ENCODE measurements around the gene CARD9.
"Not testable (repeated sequence)": the region's sequence is repeated elsewhere in the genome, so short reads cannot be mapped to it uniquely, and the experiment has no call there.

The CARD9 gene

DNA sequence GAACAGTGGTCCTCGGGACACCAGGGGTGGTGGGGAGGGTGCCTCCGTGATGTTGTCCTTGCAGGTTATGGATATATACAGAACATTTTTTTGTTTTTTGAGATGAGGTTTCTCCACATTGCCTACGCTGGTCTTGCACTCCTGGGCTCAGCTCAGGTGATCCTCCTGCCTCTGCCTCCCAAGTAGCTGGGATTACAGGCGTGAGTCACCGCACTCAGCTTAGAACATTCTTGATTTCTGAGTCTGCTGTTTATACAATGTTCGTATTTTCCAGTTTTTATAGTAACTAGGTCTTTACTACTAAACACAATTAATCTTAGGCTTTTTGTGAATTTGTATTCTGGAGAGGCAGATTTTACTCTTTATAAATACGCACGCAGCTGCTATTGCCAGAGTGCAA, 43.0 kb upstream of the CARD9 start:
- TF ChIP-seq, protein P1, sequence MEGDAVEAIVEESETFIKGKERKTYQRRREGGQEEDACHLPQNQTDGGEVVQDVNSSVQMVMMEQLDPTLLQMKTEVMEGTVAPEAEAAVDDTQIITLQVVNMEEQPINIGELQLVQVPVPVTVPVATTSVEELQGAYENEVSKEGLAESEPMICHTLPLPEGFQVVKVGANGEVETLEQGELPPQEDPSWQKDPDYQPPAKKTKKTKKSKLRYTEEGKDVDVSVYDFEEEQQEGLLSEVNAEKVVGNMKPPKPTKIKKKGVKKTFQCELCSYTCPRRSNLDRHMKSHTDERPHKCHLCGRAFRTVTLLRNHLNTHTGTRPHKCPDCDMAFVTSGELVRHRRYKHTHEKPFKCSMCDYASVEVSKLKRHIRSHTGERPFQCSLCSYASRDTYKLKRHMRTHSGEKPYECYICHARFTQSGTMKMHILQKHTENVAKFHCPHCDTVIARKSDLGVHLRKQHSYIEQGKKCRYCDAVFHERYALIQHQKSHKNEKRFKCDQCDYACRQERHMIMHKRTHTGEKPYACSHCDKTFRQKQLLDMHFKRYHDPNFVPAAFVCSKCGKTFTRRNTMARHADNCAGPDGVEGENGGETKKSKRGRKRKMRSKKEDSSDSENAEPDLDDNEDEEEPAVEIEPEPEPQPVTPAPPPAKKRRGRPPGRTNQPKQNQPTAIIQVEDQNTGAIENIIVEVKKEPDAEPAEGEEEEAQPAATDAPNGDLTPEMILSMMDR (IDR thresholded peaks at IDR 0.05; ENCODE audit: low read depth, low read length) = no peak
- no peak overlapping the region for H3K4me3 ChIP-seq (ENCODE audit: low read depth, low read length)

GRCh38 chr9:136412962-136413361, 39.5 kb upstream of the CARD9 start:
- no peak overlapping the region for H3K4me3 ChIP-seq (ENCODE audit: low read depth, low read length)
- TF ChIP-seq, protein P1 (IDR thresholded peaks at IDR 0.05; ENCODE audit: low read depth, low read length) = no peak

DNA sequence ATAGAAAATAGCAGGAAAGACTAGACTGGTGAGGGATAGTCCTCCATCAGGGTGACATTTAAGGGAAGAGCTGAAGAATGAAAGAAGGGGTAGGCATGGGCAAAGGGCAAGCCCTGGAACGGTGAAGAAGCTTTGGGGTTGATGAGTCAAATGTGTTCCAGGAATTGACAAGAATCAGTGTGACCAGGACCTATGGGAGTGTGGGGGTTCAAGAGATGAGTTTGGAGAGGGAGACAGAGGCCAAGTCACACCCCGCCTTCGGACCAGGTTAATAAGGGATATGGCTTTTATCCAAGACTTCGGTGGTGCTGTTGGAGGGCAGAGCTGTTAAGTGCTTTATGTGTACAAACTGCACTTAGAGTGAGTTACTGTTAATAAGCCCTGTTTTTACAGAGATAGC, 37.9 kb upstream of the CARD9 start:
- TF ChIP-seq, protein P1 (IDR thresholded peaks at IDR 0.05; ENCODE audit: low read depth, low read length) = no peak
- peak overlapping the region; percentile 97 for H3K4me3 ChIP-seq (ENCODE audit: low read depth, low read length)

- TF ChIP-seq, protein P1 (IDR thresholded peaks at IDR 0.05; ENCODE audit: low read depth, low read length) = no peak
- peak within 1 kb of the TSS; percentile 97 for H3K4me3 ChIP-seq (ENCODE audit: low read depth, low read length)
These were observed 37.2 kb upstream of the CARD9 start, which contains the start of the genes ENTR1 and PMPCA for GRCh38 chr9:136410500-136411287. ENTR1 (minus strand) TSS chr9:136410614; CDS start chr9:136410397, 217 bp downstream. PMPCA (plus strand) TSS chr9:136410658; CDS start chr9:136410669, 11 bp downstream.

DNA sequence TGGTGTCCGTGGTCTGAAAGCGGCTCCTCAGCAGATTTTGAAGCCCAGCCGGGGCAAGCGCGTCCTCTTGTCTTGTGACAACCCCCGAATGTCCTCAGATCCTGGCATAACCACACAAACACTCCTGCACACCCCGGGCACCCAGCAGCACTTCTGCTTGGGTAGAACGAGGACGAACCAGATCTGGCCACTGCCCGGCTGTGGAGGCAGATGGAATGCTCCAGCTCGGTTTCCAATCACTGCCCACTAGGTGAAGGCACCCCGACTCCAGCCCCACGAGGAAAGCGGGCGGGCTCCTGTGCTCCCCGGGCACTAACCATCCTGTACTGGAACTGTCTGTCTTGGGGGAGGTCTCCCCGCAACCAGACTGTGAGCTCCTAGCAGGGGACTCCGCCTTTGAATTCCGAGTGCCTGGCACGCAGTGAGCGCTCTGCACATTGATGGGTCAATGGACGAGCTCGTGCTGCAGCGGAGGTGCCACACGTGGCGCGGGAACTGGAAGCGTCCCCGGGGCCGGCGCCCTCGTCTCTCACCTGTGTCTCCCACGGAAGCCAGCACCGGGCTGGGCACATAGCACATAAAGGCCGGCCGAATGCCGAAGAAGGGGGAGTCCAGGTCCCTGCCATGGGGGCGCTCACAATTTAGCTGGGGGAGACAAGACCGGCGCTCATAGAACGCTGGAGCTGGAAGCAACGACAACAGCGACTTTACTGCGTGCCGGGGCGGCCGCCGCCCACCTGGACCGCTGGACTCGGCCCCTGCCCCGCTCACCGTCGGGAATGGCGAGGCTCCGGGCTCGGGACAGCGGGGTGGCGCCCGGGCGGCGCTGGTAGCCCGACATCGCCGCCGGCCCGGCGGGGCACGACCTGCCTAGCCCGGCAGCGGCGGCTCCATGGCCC, 36.3 kb upstream of the CARD9 start:
- TF ChIP-seq, protein P1 (IDR thresholded peaks at IDR 0.05; ENCODE audit: low read depth, low read length) = no peak
- peak overlapping the region; percentile 97 for H3K4me3 ChIP-seq (ENCODE audit: low read depth, low read length)

DNA sequence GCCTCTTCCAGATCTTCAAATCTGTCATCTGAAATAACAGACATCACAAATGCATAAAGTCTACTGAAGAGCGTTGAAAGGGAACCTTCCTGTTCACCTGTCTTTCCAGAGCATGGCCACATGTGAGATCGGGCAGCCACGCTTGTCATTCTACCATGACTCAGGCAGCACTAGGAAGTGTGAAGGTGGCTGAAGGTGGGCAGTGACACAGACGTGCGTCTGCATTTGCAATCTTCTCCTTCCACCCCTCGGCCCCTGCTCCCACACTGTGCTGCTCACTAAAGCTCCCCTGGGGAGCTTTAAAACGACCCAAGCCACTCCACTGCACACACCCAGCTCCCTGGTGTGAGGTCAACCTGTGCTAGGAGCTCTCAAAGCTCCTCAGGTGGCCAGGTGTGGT, 34.4 kb upstream of the CARD9 start:
- no peak overlapping the region for H3K4me3 ChIP-seq (ENCODE audit: low read depth, low read length)
- TF ChIP-seq, protein P1 (IDR thresholded peaks at IDR 0.05; ENCODE audit: low read depth, low read length) = no peak

- not testable (repeated sequence) for H3K4me3 ChIP-seq (ENCODE audit: low read depth, low read length)
These were observed 33.6 kb upstream of the CARD9 start for GRCh38 chr9:136407061-136407460.

DNA sequence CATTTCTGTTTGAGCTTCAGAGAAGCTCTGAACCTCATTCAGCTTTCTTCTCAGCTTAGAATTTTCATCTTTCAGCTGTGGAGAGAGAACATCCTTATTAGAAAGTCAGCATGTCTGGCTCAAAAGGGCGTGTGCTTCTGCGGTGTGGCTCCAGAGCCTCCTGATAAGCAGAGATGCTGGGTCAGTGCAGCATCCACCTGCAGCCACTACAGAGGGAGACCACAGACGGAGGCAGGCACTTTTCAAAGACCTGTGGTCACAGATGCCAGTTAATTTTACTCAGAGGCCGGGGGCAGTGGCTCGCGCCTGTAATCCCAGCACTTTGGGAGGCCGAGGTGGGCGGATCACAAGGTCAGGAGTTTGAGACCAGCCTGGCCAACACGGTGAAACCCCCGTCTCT, 32.4 kb upstream of the CARD9 start:
- not testable (repeated sequence) for H3K4me3 ChIP-seq (ENCODE audit: low read depth, low read length)

Data from WI38 (cell line).